ENCODE measurements around the gene SLC20A1. TPM values are rescaled to one million over a fixed set of nuclear protein-coding genes. Genes with fewer than 3 reads are reported as not detected.

SLC20A1 gene
- total RNA-seq, 1 experiment from 2014 or later = 123 TPM

DNA sequence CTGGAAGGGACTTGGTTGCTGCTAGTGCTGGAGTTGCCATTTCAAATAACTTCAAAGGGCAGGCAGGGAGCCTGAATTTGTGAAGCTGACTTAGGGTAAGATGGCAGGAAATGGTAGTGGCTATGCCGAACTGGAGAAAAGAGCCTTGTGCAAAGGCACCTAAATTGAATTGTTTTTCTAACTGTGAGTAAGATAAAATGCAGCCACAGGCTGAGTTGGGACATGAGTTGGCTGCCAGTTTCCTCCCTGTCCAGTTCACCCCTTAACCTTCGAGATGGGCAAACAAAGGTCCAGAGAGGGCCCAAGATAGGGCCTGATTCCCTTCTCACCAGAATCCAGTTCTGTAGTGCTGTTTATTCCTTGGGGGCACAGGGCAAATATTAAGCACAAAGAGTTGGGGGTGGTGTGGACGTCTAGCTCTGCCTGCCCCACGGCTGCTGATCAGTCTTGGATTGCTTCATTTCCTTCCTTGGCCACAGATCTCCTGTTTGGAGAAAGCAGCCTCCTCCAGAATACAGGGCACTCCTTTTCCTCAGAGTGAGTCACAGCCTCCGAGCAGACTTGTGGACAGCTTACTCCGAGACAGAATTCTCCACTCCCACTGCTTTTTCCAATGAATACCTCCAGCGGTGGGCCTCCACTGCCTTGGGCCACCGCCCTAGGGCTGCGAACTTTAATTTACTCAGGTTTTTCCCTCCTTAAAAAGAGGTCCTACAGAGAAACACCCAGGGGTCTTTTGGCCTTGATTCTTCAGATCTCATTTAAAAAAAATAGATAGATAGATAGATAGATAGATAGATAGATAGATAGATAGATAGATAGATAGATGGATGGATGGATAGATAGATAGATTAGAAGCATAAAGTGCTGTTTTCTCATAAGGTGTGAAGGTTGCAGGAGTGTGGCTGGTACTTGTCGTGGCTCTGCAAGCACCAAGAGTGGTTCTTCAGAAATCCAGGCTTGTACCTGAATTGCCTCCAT lies 18.4 kb upstream of the SLC20A1 start:
- Histone ChIP-seq H3K4me2 (ENCODE audit: insufficient read depth, insufficient read length, low read length) (no peak overlapping the region), H3K9me3 (ENCODE audit: control insufficient read depth, low read depth, low read length) (no peaks in the 10 kb centered on the region), H3K27ac (ENCODE audit: insufficient read length, low read depth, low read length) (no peak overlapping the region), H3K14ac (ENCODE audit: insufficient read depth, low read length) (no peak overlapping the region), H3K79me2 (ENCODE audit: insufficient read depth, low read length) (no peaks in the 10 kb centered on the region), H3K4ac (ENCODE audit: low read depth, low read length) (no peak overlapping the region), H3K27me3 (ENCODE audit: insufficient read depth, low read length) (no peaks in the 10 kb centered on the region), H4K91ac (ENCODE audit: insufficient read length, low read depth, low read length) (no peak overlapping the region), H2BK20ac (ENCODE audit: low read depth, low read length, poor library complexity, severe bottlenecking) (no peak overlapping the region), H3K23ac (ENCODE audit: insufficient read length, low read depth, low read length) (no peak overlapping the region), H4K8ac (replicated peaks; ENCODE audit: insufficient read length, low read depth, low read length) (no peak overlapping the region), H2BK12ac (ENCODE audit: insufficient read length, low read depth, low read length) (no peak overlapping the region), H4K20me1 (ENCODE audit: control insufficient read depth, insufficient read depth, insufficient read length) (no peaks in the 10 kb centered on the region), H2AK5ac (ENCODE audit: insufficient read length, low read length) (no peak overlapping the region), H3K79me1 (ENCODE audit: insufficient read depth, low read depth, low read length, poor library complexity, severe bottlenecking) (no peaks in the 10 kb centered on the region), H2BK5ac (ENCODE audit: insufficient read length, low read length) (no peak overlapping the region), H2BK120ac (ENCODE audit: low read depth, low read length, poor library complexity, severe bottlenecking) (no peak overlapping the region), H3K4me1 (ENCODE audit: insufficient read depth, low read length) (peaks cover 6% of the 10 kb centered on the region), H3K56ac (ENCODE audit: insufficient read length, low read depth, low read length) (no peak overlapping the region), H2BK15ac (ENCODE audit: low read depth, low read length) (no peak overlapping the region), H2AFZ (ENCODE audit: low read length) (no peak overlapping the region), H3K9ac (ENCODE audit: extremely low read depth, insufficient read length, low read length) (no peak overlapping the region), H4K5ac (ENCODE audit: insufficient read length, low read depth, low read length) (no peak overlapping the region), H3K18ac (ENCODE audit: insufficient read length, low read depth, low read length) (no peak overlapping the region), H3T11ph (ENCODE audit: low read length) (no peak overlapping the region), H3K23me2 (ENCODE audit: insufficient read length, low read depth, low read length, poor library complexity, severe bottlenecking) (no peaks in the 10 kb centered on the region)
- Mint-ChIP-seq H3K27me3 (ENCODE audit: low read depth) (no peaks in the 10 kb centered on the region), H3K27ac (no peak overlapping the region), H3K36me3 (ENCODE audit: insufficient read depth in 1 of 3, low read depth in 3 of 3) (no peaks in the 10 kb centered on the region; a peak in 1 of 7 replicates), H3K4me3 (no peak overlapping the region), H3K9me3 (no peaks in the 10 kb centered on the region), H3K4me1 (peaks cover 27 to 30% of the 10 kb centered on the region in 2 experiments)
- no peak for TF ChIP-seq CTCF (conservative IDR thresholded peaks at IDR 0.05)
- WGBS (ENCODE audit: extremely low coverage, insufficient read length, low lambda C conversion rate) = no CpG with 5 or more reads among the region's 10 CpGs
- no peak for DNase-seq

All from H9 (cell line).